GM12865 (cell line): Measurements from ENCODE around the gene ESR1.
"Not testable (repeated sequence)": the region's sequence is repeated elsewhere in the genome, so short reads cannot be mapped to it uniquely, and the experiment has no call there.

ENCODE experiments used
- DNase-seq: peaks from one replicate; pipeline ENCODE4 v3.0.0; 2010; ENCODE audit warnings: low read depth
- H3K4me3 ChIP-seq: 2 replicates; pipeline ENCODE4 v1.5.1; 2011; ENCODE audit warnings: mild to moderate bottlenecking, low read depth, low read length, control low read depth
- CTCF ChIP-seq: IDR thresholded peaks from 2 replicates; pipeline ENCODE4 v1.5.1; 2011; ENCODE audit warnings: low read length, control low read depth, low read depth, inconsistent platforms; ENCODE audit not compliant: insufficient read depth; ENCODE audit errors: missing control alignments

The ESR1 gene

GRCh38 chr6:152130441-152130840 lies 323.0 kb downstream of the ESR1 start:
- no peak for TF ChIP-seq CTCF
- DNase-seq = no peak
- no peak overlapping the region for H3K4me3 ChIP-seq

GRCh38 chr6:152135755-152136448 lies 328.4 kb downstream of the ESR1 start:
- no peak for TF ChIP-seq CTCF
- DNase-seq = no peak
- no peak overlapping the region for H3K4me3 ChIP-seq

- H3K4me3 ChIP-seq = no peak overlapping the region
- no peak for TF ChIP-seq CTCF
- DNase-seq = no peak
Measured at GRCh38 chr6:152136449-152136825, 329.0 kb downstream of the ESR1 start.

- H3K4me3 ChIP-seq, DNase-seq: not testable (repeated sequence)
Measured at GRCh38 chr6:152138344-152138743, 330.9 kb downstream of the ESR1 start.

- no peak for TF ChIP-seq CTCF
- DNase-seq = no peak
- H3K4me3 ChIP-seq = no peak overlapping the region
Measured at GRCh38 chr6:152142105-152142504, 334.6 kb downstream of the ESR1 start.

- no peak for TF ChIP-seq CTCF
- DNase-seq = no peak
- H3K4me3 ChIP-seq = no peak overlapping the region
Measured at GRCh38 chr6:152143359-152143758, 335.9 kb downstream of the ESR1 start.

GRCh38 chr6:152146385-152146784 lies 338.9 kb downstream of the ESR1 start:
- no peak overlapping the region for H3K4me3 ChIP-seq
- no peak for TF ChIP-seq CTCF

GRCh38 chr6:152147269-152147668 lies 339.8 kb downstream of the ESR1 start:
- TF ChIP-seq CTCF = no peak
- no peak for DNase-seq
- no peak overlapping the region for H3K4me3 ChIP-seq

More at GRCh38 chr6:152146385-152146784, 338.9 kb downstream of the ESR1 start:
- no peak for DNase-seq
